ENCODE data around the gene NXPH4.

Gene NXPH4

DNA sequence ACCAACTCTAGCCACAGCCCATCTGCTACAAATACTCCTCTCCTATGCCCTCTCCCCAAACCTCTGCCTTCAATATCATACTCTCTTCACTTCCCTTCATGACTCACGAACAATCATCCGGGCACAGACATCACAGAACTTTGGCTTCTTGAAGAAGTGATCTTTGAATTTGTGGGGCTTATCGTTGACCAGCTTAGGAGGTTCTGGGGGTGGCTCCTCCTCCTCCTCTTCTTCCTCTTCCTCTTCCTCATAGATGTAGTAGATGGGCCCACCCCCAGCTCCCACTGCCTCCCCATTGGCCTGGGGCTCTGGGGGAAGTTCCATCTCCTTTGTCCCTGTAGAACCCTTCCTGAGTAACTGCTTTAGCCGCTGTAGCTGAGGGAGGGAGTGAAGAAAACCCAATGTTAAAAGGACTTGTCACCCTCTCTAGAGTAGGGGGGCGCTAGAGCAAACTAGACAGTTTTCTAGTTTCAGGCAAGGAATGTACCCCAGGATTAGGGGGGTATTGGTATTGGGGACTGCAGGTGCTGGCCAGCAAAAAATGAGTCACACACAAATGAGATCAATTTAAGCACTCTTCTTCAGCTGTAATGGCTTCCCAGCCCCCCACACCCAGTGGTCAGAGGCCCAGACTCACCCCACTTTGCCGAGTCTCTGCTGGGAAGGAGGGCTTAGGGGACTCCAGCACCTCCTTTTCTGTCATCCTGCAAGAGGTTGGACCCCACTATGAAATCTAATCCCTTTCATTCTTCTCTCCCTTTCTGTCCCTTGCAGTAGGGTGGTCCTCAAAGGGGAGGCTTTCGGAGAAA lies 32.5 kb downstream of the NXPH4 start:
- no peak for DNase-seq

DNA sequence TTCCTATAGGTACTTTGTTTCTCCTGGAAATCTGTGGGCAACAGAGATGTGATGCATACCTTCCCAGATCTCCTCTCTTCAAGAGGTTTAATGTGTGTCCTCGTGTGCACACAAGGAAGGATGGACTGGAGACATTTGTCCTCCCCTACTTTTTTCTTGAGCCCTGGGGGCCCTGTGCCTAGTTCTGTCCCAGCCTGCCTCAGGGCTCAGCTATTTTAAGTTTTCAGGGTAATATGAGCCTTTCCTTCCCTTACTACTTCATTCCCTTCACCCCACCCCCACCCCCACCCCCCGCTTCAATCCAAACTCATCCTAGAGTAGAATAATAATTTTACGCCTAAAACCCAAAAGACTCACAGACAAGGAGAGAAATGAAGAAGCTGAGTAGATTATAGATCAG lies 33.9 kb downstream of the NXPH4 start:
- no peak for DNase-seq

DNA sequence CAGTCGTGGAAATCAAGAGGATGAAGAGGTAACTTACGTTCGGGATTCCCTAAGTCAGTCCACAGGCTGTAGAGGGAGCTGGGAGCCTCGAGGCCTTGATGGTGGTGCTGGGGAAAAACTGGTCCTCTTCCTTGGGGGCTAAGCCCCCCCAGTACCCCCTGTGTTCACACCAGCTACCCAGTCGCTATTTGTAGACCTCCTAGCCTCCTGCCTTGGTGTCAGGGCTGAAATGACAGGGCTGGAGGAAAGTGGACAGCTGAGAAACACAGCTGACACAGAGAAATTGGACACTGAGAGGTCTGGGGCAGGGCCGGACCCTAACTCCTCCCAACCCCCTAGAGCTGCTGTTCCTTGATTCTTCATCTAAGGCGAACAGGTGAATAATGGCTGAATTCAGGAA lies 34.4 kb downstream of the NXPH4 start, which contains the start of gene STAC3:
Gene STAC3, minus strand, starts transcription at position 232 of the 400 bp plus-strand sequence. CDS start 1,551 bp downstream, outside the sequence.
- no peak for DNase-seq

DNA sequence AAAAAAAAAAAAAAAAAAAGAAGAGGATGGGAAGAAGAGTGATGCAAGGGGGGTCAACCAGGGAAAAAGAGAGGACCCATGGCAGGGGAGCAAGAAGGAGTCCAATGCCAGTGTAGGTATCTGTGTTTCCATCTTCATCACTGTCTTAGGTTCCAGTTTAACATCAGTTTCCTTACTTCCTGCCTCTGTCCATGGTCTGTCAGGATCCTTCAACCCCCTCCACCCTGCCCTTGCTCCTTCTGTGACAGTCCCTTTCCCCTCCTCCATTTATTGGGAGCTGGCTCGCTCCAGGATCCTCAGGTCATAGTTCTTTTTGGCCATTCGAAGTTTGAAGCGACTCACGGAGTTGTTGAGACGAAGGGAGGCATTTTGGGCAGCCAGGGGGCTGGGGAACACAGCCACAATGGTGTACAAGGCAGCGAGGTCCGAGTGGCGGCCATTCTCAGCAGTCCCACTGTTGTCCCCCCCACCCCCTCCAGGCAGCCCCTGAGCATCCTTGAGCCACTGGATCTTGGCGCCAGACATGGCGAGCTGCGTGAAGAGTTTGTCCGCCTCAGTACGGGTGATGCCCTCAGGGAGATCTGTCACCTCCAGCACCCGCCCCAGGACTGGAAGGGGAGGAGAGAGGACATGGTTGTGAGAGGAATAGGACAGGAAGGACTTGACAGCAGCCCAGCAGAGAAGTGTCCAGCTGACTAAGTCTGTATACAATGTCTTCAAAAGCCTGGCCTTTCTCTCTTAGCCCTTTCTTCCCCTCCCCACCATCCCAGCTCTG lies 38.1 kb downstream of the NXPH4 start:
- DNase-seq: no peak

DNA sequence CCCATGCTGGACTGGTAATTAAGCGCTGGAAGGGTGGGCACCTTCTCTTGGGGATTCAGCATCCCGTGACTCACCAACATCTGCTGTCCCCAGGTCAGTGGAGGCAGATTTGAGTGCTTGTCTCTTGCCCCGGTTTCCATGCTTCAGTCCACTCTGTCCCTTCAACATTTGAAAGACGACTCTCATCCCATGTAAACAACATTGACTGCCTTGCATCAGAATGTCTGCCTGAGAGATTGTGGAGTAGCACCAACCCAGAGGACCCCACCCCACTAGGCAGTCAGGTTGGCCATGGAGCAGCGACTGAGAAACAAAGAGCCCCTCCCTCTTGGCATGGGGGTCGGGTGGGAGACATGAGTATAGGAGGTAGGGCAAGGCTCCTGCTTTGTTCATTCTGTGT lies 39.3 kb downstream of the NXPH4 start:
- no peak for DNase-seq

DNA sequence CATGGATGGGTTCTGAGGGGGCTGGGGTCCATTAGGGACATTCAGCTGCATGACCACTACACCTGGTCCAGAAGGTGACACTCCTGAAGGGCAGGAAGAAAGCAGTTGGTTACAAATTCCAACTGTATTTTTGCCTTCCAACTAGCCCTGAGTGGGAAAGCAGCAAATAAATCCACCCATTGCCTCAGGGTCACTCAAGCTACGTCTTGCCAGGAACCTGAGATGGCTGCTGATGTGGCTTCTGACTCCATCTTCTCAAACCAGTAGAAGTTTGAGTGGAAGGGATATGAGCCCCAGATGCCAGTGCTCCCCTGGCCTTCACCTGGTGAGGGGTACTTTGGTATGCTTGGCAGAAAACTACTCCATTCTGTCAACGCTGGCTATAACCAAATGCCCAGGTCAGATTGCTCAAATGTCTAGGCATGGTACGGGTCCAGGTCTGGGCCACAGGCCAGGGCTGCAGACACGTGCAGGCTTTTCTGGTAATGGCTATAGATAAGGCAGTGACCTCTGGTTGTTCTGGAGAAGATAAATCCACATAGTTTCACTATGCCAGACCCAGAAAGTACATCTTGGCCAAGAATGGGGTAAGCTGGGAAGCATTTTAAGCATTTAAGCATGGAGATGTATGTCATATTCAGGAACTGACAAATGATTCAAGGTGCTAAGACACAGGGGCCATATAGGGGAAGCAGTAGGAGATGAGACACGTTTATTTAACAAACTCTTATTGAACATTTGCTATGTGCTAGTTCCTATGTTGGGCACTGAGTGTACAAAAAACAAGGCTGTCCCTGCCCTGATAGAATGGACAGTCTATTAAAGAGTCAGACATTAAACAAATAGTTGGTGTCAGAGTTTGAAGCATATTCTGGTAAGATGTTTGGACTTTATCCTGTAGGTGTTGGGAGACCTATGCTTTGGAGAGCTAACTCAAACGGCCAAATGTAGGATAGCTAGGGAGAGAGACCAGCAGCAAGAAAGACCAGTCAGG lies 42.7 kb downstream of the NXPH4 start:
- no peak for DNase-seq

DNA sequence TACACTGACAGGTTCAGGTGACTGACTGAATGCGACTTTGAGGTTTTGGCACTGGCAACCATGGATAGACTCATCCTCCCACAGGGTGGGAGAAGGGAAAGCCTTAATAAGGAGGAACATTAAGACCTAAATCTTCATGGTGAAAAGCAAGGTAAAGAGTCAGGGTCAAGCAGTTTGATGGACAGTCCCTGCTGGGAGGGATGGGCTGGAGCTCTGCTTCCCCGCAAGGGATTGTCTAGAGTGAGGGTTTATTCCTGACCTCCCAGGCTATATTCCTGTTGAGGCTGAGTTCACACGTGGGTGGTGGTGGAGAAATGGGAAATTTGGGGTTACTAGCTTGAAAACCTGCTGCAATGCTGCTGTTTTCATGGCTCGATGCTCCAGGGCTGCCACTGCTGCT lies 43.8 kb downstream of the NXPH4 start:
- no peak for DNase-seq

DNA sequence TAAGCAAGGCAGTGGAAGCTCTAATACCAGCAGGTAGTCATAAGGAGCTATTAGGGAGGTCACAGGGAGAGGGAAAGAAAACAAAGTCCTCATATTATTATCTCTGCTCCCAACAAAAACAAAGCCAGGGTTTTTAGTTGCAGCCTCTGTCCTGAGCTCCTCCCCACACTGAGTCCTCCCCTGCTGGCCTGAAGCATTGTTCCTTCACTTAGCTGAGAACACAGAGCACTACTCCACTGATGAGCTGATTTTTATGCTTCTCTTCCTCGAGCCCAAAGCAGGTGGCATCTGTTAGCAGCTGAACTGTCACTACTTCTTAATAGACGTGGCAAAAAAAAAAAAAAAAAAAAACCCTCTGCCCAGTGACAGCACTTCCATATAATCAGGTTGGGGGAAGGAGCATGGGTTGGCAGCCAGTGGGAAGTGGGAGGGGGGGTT lies 44.9 kb downstream of the NXPH4 start:
- DNase-seq: no peak

DNA sequence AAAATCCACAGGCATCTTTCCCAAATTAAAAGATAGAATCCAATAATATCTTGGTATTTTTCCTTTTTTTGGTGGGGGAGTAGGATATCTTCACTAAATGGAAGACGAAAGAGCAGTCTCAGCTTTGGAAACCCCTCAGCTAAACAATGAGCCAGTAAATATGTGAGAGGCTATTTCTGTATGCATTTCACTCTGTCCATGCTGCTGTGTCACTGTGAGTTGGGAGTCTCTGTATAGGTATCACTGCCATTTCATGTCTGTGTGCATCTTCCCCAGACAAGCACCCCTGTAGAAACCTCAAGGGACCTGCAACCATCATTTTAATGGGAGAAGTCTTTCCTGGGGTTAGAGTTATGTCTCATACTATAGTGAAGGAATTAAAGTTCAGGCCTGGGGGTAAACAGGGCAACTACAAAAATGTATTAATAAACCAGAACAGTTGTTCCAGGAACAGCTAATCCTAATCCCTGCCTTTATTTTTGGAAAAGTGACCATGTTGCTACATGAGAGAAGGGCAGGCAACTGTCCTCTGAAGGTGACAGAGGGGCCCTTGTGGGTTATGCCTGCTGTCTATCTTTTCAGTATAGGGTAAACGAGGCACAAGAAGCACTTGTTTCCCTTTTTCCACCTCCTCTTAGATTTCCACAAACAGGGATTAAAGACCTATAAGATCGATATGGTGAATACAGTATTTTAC lies 45.7 kb downstream of the NXPH4 start:
- DNase-seq: no peak

DNA sequence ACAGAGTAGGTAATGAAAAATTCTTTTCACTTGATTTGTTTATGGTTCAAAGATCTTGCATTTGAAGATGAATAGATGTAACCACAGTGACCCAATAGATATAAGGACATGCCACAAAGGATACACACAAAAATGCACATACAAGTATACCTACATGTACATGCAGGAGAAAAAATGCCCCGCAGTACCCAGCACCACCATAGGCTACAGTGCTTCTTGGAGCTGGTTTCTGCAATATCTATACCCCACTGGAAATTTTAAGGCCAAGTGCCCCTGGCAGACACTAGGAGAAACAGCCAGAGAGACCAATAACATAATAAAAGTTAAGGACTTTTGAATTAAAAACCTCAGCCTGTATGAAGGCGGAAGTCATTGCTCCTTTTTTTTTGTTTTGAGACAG lies 46.5 kb downstream of the NXPH4 start:
- no peak for DNase-seq

DNA sequence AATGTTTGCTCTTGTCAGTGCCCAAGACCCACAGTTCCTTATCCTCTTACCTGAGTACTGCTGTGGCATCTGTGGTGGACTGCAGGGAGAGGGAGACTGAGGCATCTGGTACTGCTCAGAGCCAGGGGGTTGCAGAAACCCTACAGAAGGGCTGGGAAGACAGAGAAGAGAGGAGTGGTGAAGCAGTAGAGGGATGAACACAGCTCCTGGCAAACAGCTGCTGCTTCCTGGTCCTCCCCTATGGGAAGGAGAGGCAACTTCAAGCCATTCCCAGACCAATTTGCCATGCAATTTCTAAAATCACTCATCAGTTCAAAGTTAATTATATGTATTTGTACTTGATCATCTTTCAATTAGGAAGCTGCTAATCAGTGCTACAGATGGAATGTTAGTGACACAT lies 50.1 kb downstream of the NXPH4 start:
- no peak for DNase-seq

DNA sequence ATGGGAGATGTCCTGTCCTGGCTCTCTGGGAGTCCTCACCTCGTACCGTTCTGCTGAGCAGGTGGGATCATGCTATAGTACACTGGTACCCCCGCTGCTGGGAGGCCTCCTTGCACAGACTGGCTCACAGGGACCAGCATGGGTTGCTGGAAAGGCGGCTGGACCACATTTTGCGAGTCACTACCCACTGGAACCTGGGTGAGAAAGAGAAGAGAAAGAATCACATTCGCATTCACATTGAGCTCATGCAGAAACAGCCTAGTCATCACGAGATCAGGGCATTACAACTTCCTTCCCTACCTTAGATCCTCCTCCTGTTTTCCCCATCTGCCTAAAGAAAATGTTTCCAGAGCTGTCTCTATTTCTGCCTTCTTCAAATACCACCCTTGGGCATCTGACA lies 51.7 kb downstream of the NXPH4 start:
- no peak for DNase-seq

DNA sequence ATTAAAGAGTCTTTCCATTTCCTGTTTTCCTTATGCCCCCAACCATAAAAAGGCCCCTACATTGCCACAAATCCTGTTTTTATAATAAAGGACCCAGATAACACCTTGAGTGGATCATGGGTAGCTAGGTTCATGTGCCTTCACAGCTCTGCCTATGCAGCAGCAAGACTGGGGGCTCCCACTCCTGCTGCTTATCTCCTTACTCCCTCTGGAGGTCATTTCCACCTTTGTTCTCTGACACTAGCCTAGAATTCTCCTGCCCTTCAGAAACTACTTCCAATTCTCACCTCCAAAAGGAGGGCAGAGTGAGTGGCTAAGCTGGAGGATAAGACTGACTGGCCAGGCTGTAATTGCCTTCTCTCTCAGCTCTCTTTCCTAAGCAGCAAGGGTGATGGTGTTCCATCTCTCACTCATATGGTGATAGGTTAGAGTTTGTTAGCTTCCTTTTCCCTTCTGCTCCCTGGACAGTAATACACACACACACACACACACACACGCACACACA lies 54.4 kb downstream of the NXPH4 start:
- DNase-seq: no peak

DNA sequence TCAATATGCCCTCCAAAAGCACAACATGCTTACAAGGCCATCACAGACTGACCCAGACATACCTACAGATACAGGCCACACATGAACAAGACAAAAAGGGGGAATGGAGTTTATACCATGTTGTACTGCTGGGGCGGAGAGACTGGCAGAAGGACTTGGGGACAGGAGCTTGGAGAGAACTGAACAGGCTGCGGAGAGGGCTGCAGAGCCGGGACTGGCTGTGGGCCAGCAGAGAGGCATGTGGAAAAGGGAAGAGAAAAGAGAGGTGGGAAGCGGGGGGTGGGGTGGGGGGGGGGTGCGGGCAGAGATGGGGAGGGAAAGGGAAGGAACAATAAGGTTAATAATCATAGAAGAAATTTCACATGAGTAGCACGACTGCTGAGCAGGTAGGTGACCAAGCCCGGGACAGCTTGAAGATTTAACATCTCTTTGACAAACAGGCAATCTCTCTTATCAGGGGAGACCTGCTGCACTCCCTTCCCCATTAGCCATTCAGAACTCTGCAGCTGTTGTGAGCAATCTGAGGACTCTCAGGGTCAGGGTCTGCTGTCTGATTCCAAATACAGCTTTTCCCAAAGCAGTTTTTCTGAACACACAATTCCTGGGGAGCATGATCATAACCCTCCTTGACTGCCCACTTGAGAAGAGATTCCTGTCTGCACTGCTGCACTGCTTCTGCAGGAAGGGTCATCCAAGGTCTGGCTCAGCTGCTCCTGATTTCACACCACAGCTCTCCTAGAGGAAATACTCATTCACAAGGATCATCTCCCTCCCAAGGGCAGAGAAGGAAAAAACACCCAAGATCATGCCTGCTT lies 56.0 kb downstream of the NXPH4 start:
- no peak for DNase-seq

DNA sequence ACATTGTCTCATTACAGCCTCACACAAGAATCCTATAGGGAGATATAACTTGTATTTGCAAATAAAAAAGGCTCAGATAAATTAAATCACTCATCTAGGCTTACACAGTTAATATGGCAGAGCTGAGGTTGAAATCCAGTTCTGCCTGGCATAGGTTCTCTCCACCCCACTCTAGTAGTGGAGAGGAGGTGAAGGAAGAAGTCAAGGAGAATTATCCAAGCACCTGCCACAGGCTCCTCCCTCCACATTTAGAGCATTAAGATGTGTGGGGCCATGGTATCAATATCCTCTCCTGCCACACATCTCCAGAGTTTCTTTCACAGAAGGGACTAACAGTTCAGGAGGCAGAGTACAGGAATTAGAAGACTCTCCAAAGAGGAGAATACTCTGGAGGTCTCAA lies 56.9 kb downstream of the NXPH4 start:
- no peak for DNase-seq

All from CD4-positive, alpha-beta T cell treated with Interleukin-4 for 4 hours (primary cell).